SK-N-SH (cell line): ENCODE data around the gene COQ5.

Experiments
- CTCF ChIP-seq: fragments of 200-600 bp; sonication (generic); IDR thresholded peaks from 2 replicates; pipeline ENCODE4 v1.6.1; 2017; ENCODE audit warnings: antibody characterized with exemption, mild to moderate bottlenecking, moderate library complexity
- EP300 ChIP-seq, 2 experiments: IDR thresholded peaks; 2 replicates each; pipeline versions ENCODE4 v1.4.0 to v1.6.1; 2012; ENCODE audit warnings: borderline replicate concordance in 1 of 2, low read depth in 1 of 2, low read length in 1 of 2
- EZH2phosphoT487 ChIP-seq: fragments of 200-600 bp; sonication (generic); IDR thresholded peaks from 2 replicates; pipeline ENCODE4 v1.6.1; 2017; ENCODE audit warnings: low read depth, mixed run types, mild to moderate bottlenecking, antibody characterized with exemption, moderate library complexity, borderline replicate concordance
- JUND ChIP-seq: IDR thresholded peaks from 2 replicates; pipeline ENCODE4 v1.4.0; 2012
- MXI1 ChIP-seq: IDR thresholded peaks from 2 replicates; pipeline ENCODE4 v1.6.1; 2012; ENCODE audit warnings: mild to moderate bottlenecking, low read depth, low read length, improper control_type of control experiment
- RFX5 ChIP-seq: IDR thresholded peaks from 2 replicates; pipeline ENCODE4 v1.6.1; 2012; ENCODE audit warnings: mild to moderate bottlenecking, improper control_type of control experiment, low read length
- RXRA ChIP-seq: IDR thresholded peaks from 2 replicates; pipeline ENCODE4 v1.4.0; 2012; ENCODE audit warnings: low read depth, mild to moderate bottlenecking, borderline replicate concordance
- TAF1 ChIP-seq: IDR thresholded peaks from 2 replicates; pipeline ENCODE4 v1.6.1; 2012; ENCODE audit warnings: low read depth, mild to moderate bottlenecking, low read length, moderate library complexity, borderline replicate concordance
- YY1 ChIP-seq: IDR thresholded peaks from 2 replicates; pipeline ENCODE4 v1.4.0; 2012; ENCODE audit warnings: low read depth, mild to moderate bottlenecking
- TF ChIP-seq, protein P1 (sequence below): IDR thresholded peaks from 2 replicates; pipeline ENCODE4 v1.4.0; 2012; ENCODE audit warnings: low read depth

- TF ChIP-seq, protein P1, sequence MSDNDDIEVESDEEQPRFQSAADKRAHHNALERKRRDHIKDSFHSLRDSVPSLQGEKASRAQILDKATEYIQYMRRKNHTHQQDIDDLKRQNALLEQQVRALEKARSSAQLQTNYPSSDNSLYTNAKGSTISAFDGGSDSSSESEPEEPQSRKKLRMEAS: no peak
- TF ChIP-seq CTCF (no peak), JUND (no peak), EZH2phosphoT487 (no peak), RXRA (no peak), EP300 (IDR thresholded peaks at IDR 0.05; ENCODE audit: borderline replicate concordance in 1 of 2, low read depth in 1 of 2, low read length in 1 of 2) (no peak), TAF1 (no peak), YY1 (no peak), RFX5 (no peak), MXI1 (no peak)
Measured at GRCh38 chr12:120455302-120455701, 73.7 kb downstream of the COQ5 start.
